HG02610 (cell line): ENCODE data around the gene AFAP1L2.

Experiments used
- ATAC-seq: cut with Tn5 transposase; IDR thresholded peaks from one replicate; pipeline ENCODE4 v1.9.1; 2021; ENCODE audit warnings: mild to moderate bottlenecking, moderate library complexity; ENCODE audit not compliant: unreplicated experiment

The AFAP1L2 gene

GRCh38 chr10:114276066-114276465 is 128.2 kb downstream of the AFAP1L2 start:
- ATAC-seq, result no peak

GRCh38 chr10:114274616-114275453 is 129.5 kb downstream of the AFAP1L2 start:
- ATAC-seq, result no peak

GRCh38 chr10:114273910-114274309 is 130.4 kb downstream of the AFAP1L2 start:
- no peak for ATAC-seq

- ATAC-seq, result no peak
These were observed 131.6 kb downstream of the AFAP1L2 start for GRCh38 chr10:114272696-114273095.

GRCh38 chr10:114271779-114272167 is 132.5 kb downstream of the AFAP1L2 start:
- no peak for ATAC-seq

- ATAC-seq, result no peak
These were observed 133.1 kb downstream of the AFAP1L2 start for GRCh38 chr10:114271075-114271778.

- no peak for ATAC-seq
These were observed 137.8 kb downstream of the AFAP1L2 start for GRCh38 chr10:114266521-114266920.

- ATAC-seq, result no peak
These were observed 138.8 kb downstream of the AFAP1L2 start for GRCh38 chr10:114265392-114266053.

GRCh38 chr10:114262496-114262895 is 141.8 kb downstream of the AFAP1L2 start:
- no peak for ATAC-seq

- peak; percentile 67 for ATAC-seq
These were observed 143.2 kb downstream of the AFAP1L2 start for GRCh38 chr10:114261076-114261475.

- ATAC-seq, result no peak
These were observed 143.9 kb downstream of the AFAP1L2 start for GRCh38 chr10:114260366-114260765.

- no peak for ATAC-seq
These were observed 144.5 kb downstream of the AFAP1L2 start for GRCh38 chr10:114259824-114260223.

GRCh38 chr10:114258274-114258840 is 145.9 kb downstream of the AFAP1L2 start:
- no peak for ATAC-seq

GRCh38 chr10:114257498-114257897 is 146.8 kb downstream of the AFAP1L2 start:
- ATAC-seq, result no peak

GRCh38 chr10:114256822-114257221 is 147.5 kb downstream of the AFAP1L2 start:
- ATAC-seq, result no peak

GRCh38 chr10:114256008-114256765 is 148.1 kb downstream of the AFAP1L2 start:
- ATAC-seq, result no peak

GRCh38 chr10:114255227-114255626 is 149.1 kb downstream of the AFAP1L2 start:
- no peak for ATAC-seq

GRCh38 chr10:114252883-114253282 is 151.4 kb downstream of the AFAP1L2 start:
- no peak for ATAC-seq

GRCh38 chr10:114252092-114252491 is 152.2 kb downstream of the AFAP1L2 start:
- no peak for ATAC-seq

GRCh38 chr10:114250716-114251115 is 153.6 kb downstream of the AFAP1L2 start:
- no peak for ATAC-seq

GRCh38 chr10:114250236-114250635 is 154.1 kb downstream of the AFAP1L2 start:
- ATAC-seq, result no peak
